KMS-11 (cell line): ENCODE measurements around the gene APRT.

ENCODE experiments used
- H2AFZ ChIP-seq: fragments of 200-600 bp; sonication (generic); 2 replicates; pipeline ENCODE4 v1.6.1; 2016; ENCODE audit warnings: antibody characterized with exemption, mixed run types, low read depth
- H3K27ac ChIP-seq: fragments of 200-600 bp; sonication (generic); 2 replicates; pipeline ENCODE4 v1.6.1; 2016; ENCODE audit warnings: mild to moderate bottlenecking, mixed run types
- H3K27me3 ChIP-seq: fragments of 200-600 bp; sonication (generic); 2 replicates; pipeline ENCODE4 v1.6.1; 2017; ENCODE audit warnings: mild to moderate bottlenecking, low read depth, mixed run types, moderate library complexity; ENCODE audit not compliant: insufficient read depth
- H3K36me3 ChIP-seq: fragments of 200-600 bp; sonication (generic); 2 replicates; pipeline ENCODE4 v1.6.1; 2017; ENCODE audit warnings: mild to moderate bottlenecking, mixed run types; ENCODE audit not compliant: insufficient read depth
- H3K4me1 ChIP-seq: fragments of 200-600 bp; sonication (generic); 2 replicates; pipeline ENCODE4 v1.6.1; 2016; ENCODE audit warnings: mild to moderate bottlenecking, low read depth, mixed run types; ENCODE audit not compliant: poor library complexity, severe bottlenecking
- H3K4me2 ChIP-seq: fragments of 200-600 bp; sonication (generic); 2 replicates; pipeline ENCODE4 v1.7.0; 2016; ENCODE audit warnings: mild to moderate bottlenecking, mixed run types
- H3K4me3 ChIP-seq: fragments of 200-600 bp; sonication (generic); IDR thresholded peaks from 2 replicates; pipeline ENCODE4 v1.6.1; 2017; ENCODE audit warnings: low read depth, low read length, mixed read lengths; ENCODE audit not compliant: insufficient read depth
- H3K79me2 ChIP-seq: fragments of 200-600 bp; sonication (generic); 2 replicates; pipeline ENCODE4 v1.6.1; 2016; ENCODE audit warnings: low read depth, mixed run types; ENCODE audit not compliant: insufficient read depth
- H3K9ac ChIP-seq: fragments of 200-600 bp; sonication (generic); 2 replicates; pipeline ENCODE4 v1.6.1; 2016; ENCODE audit warnings: mild to moderate bottlenecking, mixed run types
- H4K20me1 ChIP-seq: fragments of 200-600 bp; sonication (generic); 2 replicates; pipeline ENCODE4 v1.6.1; 2016; ENCODE audit warnings: mild to moderate bottlenecking, mixed run types; ENCODE audit not compliant: insufficient read depth
- TF ChIP-seq, protein P1 (sequence below): fragments of 200-600 bp; sonication (generic); conservative IDR thresholded peaks from 2 replicates; pipeline ENCODE4 v1.6.1; 2017; ENCODE audit warnings: low read depth, mild to moderate bottlenecking, antibody characterized with exemption, low read length, moderate library complexity, mixed read lengths

APRT gene

DNA sequence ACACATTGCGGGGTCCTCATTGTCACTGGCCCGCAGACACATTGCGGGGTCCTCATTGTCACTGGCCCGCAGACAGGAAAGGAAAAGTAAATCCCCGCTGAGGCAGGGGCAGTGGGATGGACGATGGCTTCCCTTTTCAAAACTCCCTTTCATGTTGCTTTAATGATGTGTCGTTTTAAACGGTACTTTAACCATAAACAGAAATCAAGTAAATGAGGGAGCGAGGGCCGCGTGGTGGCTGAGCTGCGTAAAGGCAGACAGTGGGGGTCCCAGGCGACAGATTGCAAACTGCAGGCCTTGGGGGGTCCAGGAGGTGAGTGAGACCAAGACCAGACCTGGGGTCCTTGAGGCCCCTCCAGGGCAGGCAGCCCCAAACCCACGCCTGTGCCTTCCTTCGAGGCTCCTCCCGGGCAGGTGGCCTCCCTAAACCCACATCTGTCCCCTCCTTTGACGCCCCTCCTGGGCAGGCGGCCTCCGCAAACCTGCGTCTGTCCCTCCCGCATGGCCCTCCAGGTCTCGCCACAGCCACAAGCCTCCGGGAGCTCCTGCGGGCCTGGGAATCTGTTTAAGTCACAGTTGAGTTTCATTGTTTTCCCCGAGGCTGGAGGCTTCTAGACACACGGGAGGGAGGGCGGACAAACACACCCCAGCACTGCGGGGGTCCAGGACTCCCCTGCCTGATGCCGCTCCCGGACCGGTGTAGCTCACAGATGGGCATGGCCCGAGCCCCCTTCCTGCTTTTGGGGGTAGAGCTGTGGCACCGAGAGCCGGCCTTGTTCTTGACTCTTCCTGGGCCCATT is 34.1 kb downstream of the APRT start:
- Histone ChIP-seq H3K27ac (no peak overlapping the region), H3K36me3 (no peaks in the 10 kb centered on the region), H2AFZ (no peak overlapping the region), H3K79me2 (peaks cover 100% of the 10 kb centered on the region), H3K9ac (no peak overlapping the region), H3K4me2 (no peak overlapping the region), H3K4me3 (no peak overlapping the region), H3K27me3 (no peaks in the 10 kb centered on the region), H3K4me1 (peaks cover 30% of the 10 kb centered on the region), H4K20me1 (peaks cover 45% of the 10 kb centered on the region)
- TF ChIP-seq, protein P1, sequence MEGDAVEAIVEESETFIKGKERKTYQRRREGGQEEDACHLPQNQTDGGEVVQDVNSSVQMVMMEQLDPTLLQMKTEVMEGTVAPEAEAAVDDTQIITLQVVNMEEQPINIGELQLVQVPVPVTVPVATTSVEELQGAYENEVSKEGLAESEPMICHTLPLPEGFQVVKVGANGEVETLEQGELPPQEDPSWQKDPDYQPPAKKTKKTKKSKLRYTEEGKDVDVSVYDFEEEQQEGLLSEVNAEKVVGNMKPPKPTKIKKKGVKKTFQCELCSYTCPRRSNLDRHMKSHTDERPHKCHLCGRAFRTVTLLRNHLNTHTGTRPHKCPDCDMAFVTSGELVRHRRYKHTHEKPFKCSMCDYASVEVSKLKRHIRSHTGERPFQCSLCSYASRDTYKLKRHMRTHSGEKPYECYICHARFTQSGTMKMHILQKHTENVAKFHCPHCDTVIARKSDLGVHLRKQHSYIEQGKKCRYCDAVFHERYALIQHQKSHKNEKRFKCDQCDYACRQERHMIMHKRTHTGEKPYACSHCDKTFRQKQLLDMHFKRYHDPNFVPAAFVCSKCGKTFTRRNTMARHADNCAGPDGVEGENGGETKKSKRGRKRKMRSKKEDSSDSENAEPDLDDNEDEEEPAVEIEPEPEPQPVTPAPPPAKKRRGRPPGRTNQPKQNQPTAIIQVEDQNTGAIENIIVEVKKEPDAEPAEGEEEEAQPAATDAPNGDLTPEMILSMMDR, result no peak

DNA sequence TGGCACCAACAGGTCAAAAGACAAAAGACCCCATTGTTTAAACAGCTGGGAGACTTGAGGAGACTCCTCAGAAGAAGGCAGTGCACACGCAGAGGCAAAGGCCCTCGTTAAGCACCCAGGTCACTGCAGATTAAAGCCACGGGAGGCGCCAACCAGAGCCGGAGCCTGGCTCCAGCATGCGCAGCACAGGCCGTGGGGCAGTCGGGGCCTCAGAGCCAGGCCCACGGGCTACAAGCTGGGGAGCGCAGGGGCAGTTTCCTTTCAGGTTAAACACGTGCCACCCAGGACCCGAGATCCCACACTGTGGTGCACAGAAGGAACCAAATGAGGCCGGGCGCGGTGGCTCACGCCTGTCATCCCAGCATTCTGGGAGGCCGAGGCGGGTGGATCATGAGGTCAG is 35.9 kb downstream of the APRT start:
- H4K20me1 ChIP-seq, result peaks cover 49% of the 10 kb centered on the region
- H3K4me2 ChIP-seq, result no peak overlapping the region
- peaks cover 14% of the 10 kb centered on the region for H3K4me1 ChIP-seq

DNA sequence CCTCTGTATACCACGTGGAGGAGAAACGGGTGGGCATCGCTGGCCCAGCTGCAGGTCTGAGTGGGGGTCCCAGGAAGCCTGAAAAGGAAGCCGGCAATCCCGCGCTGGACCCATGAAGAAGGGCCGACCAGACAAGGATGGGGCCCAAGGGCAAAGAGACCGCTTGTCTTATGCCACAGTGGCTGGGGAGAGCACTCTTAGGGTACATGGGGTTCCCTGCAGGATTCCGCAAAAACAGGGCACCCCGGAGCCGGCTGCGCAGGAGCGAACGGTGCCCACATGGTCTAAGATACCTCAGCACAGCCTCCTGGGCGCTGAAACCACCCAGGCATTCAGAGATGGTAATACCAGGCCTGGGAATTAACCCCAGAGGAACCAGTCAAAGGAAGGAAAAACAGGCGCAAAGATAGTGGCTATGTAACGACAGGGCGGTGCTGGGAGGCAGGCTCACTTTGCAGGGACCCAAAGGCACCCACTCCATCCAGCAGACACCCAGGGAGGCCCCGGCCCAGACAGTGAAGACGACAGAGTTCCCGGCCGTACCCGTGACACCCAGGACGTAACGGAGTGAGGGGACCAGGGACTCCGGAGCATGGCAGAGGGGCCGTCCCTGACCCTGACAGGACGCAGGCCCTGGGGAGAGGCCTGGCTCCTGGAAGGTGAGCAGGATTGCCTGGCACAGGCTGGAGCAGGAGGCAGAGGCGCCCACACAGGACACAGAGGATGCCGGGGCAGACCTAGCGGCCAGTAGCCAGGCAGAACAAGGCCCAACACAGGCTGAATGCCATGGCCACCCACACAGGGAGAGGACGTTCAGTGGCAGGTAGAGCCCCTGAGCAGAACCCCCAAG is 37.0 kb downstream of the APRT start:
- no peak overlapping the region for H3K4me2 ChIP-seq
- TF ChIP-seq, protein P1, result no peak
- no peak overlapping the region for H3K27ac ChIP-seq
- no peak overlapping the region for H3K9ac ChIP-seq
- peaks cover 3% of the 10 kb centered on the region for H3K4me1 ChIP-seq
- no peaks in the 10 kb centered on the region; the same call in 1 of the 2 replicates for H3K36me3 ChIP-seq
- H3K4me3 ChIP-seq, result no peak overlapping the region
- no peak overlapping the region for H2AFZ ChIP-seq
- H3K27me3 ChIP-seq, result no peaks in the 10 kb centered on the region
- H4K20me1 ChIP-seq, result peaks cover 52% of the 10 kb centered on the region
- H3K79me2 ChIP-seq, result peaks cover 99% of the 10 kb centered on the region

More for the DNA sequence above, 35.9 kb downstream of the APRT start:
- Histone ChIP-seq H3K79me2 (peaks cover 99% of the 10 kb centered on the region), H3K27ac (no peak overlapping the region), H3K27me3 (no peaks in the 10 kb centered on the region), H2AFZ (no peak overlapping the region), H3K36me3 (no peaks in the 10 kb centered on the region; the same call in 1 of the 2 replicates), H3K9ac (no peak overlapping the region), H3K4me3 (no peak overlapping the region)
- TF ChIP-seq, protein P1, result no peak

DNA sequence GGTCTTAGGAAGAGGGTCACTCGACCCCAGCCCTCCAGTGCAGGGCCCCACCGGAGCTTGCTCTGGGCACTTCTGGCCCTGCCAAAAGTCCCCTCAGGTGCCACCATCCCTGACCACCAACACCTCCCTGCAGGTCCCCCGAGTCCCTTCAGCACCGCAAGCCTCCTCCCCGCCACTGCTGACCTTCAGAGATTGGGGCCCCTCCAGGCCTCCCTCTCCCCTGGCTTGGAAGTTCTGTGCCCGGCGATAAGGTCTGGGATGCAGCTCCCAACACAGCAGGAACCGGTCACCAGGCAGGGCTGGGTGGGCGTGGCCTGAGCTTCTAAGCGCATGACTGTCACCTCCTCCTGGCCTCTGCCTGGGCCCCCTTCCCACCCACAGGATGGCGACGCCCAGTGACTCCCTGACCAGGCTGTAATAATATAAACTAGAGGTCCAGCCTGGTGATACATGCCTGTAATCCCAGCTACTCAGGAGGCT is 37.9 kb downstream of the APRT start:
- H3K9ac ChIP-seq, result no peak overlapping the region
- peaks cover 99% of the 10 kb centered on the region for H3K79me2 ChIP-seq
- no peak overlapping the region for H3K4me3 ChIP-seq
- no peaks in the 10 kb centered on the region for H3K4me1 ChIP-seq
- H3K36me3 ChIP-seq, result no peaks in the 10 kb centered on the region; the same call in 1 of the 2 replicates
- no peak overlapping the region for H2AFZ ChIP-seq
- H4K20me1 ChIP-seq, result peaks cover 59% of the 10 kb centered on the region
- no peak overlapping the region for H3K27ac ChIP-seq
- no peak overlapping the region for H3K4me2 ChIP-seq
- H3K27me3 ChIP-seq, result no peaks in the 10 kb centered on the region
- TF ChIP-seq, protein P1, result no peak
